Measurements from ENCODE around the gene LARP4B.

LARP4B gene

DNA sequence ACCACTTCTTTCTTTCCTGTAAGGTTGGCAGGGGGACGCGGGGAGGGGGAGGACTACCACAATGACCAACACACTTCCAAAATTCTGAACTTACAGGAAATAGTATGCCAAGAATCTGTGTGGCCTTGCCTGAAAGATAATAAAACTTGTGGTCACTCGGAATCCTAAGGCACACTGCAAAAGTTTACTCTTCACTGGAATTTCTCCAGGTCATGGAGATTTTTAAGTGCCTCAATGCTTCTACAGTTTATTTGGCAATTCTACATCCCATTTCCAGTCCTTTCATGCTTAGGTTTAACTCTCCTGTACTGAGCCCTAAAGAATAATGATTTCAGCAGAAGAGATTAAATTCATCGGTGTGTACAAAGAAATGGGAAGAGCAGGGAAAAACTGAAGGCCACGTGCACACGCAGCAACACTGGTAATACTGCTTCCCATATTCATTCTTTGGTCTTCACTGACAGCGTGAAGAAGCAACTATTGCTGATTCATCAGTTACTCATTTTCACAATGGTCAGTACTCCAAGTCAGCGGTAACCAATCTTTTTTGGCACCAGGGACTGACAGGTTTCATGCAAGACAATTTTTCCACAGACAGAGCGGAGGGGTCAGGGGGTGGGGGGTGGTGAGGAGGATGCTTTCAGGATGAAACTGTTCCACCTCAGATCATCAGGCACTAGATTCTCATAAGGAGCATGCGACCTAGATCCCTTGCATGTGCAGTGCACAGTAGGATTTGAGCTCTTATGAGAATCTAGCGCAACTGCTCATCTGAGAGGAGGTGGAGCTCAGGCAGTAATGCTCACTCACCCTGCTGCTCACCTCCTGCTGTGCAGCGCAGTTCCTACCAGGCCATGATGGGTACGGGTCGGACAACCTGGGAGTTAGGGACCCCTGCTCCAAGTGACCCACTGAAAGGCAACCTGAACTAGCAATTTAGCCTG lies 9.8 kb downstream of the LARP4B start:
- DNase-seq, result no peak

DNA sequence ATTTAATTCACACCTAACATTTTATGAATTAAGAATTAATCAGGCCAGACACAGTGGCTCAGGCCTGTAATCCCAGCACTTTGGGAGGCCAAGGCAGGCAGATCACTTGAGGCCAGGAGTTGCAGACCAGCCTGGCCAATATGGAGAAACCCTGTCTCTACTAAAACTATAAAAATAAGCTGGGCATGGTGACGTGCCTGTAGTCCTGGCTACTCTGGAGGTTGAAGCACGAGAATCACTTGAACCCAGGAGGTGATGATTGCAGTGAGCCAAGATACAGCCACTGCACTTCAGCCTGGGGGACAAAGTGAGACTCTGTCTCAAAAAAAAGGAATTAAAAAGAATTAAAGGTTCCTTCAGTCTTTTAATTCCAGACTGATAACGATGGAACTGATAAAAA lies 11.1 kb downstream of the LARP4B start:
- no peak for DNase-seq

DNA sequence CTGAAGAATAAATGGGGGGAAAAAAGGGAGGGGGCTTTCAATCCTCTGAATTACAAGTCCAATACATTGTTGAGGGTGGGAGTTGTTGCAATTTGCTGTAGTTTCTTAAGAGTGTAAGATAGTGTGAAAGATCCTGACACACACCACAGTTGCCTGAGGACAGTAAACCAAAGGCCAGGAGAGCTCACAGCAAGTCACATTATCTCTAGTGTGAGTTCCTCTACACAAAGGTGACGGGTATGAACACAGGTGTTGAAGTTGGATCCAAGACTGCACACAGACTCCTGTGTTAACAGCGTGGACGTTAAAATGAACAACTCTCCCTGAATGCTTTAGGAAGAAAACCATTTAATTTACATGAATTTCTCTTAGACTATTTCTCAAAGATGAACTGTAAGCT lies 12.0 kb downstream of the LARP4B start:
- no peak for DNase-seq

DNA sequence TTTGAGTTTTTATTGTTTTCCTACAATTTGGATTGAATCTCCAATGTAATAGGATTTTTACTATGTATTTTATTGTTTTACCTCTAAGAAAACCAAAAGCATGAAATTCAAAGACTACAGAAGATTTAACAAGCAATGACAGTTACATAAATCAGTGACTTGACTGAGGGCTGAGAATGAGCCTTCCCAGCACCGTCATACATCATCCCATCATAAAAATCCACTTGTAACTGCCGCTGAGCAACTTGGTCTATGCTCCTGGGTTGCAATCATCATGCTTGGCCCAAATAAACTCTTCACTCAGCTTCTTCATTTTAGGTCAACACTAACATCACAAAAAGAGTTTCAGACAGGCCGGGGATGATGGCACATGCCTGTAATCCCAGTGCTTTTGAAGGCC lies 13.5 kb downstream of the LARP4B start:
- no peak for DNase-seq

DNA sequence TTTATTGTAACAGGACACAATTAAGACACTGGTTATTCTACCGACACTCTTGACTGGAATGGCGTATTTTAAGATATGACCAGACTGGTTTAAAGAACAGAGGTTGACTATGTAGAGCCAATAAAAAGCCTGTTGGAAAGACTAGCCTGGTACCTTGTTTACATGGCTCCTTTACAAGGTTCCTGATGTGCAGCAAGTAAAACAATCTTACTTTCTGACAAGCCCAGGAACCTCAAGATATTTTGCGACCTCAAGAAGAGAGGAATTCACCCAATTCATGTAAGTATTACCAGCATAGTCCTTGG lies 14.1 kb downstream of the LARP4B start:
- no peak for DNase-seq

DNA sequence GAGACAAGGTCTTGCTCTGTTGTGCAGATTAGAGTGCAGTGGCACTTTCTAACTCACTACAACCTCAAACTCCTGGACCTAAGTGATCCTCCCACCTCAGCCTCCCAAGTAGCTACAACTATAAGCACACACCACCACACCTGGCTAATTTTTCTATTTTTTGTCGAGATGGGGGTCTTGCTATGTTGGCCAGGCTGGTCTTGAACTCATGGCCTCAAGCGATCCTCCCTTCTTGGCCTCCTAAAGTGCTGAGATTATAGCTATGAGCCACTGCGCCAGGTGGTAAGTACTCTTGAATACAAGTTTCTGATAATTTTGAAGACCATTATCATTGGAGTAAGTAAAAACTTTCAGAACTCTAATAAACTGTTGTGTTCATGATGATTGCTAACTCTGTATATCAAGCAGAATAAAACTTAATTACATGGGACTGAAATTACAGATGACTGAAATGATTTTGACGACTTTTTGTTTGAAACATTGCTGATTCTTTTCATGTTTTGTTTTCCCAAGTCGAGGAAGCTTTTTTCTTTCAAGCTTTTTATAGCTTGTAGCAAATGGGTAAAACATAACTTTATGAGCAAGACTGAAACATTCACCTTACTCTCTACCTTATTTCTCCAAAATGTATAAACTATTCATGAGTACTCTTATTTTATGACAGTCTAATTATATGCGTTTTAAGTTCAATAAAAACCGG lies 14.6 kb downstream of the LARP4B start:
- DNase-seq, result no peak

DNA sequence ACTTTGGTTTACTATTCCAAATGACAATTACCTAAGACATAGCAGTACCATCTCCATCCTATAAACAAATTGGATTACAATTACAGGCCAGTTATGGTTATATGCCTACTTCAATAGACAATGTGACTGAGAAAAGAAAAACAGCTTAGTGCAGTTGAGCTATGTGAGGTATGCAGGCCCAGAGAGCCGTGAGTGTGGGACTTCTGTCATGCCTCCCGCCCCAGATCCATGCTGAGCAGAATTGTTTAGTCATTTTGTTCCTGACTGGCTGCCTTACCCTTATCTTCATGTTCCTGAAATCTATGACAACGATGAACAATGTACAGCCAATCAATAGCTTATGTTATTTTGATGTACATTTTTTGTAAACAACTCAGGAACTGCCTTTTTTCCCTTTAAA lies 21.7 kb downstream of the LARP4B start:
- DNase-seq, result no peak

DNA sequence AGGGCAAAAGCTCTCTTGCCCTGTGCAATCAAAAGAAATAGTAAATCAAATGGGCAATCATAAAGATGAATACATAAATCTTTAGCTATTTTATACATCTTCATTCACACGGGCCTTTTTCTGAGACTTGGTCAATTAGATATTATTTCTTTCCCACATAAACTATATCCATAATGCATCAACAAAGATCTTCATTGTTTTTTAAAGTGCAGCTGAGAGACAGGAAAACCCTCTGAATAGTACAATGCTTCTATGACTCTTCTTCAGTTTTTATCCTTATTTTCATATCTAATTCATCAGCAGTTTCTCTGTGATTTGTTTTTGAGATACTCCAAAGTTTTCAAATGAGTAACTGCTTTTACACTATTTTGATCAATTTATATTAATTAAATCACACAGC lies 25.5 kb downstream of the LARP4B start:
- no peak for DNase-seq

DNA sequence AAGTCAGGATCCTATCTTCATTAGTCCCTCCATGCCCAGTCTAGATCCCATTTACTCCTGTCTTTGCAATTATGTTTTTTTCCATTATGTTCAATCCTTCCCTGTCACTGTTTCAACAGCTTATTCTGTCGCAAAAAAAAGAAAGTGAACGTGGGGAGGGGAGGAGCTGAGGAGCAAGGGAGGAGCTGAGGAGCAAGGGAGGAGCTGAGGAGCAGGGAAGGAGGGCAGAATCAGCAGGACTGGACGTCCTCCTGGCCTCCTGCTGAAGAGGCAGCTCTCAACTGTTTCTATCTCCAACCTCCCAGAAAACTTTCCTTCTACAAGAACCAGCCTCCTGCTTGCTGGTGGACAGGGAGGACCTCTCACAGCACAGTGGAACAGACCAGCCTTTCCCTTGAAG lies 26.0 kb downstream of the LARP4B start:
- DNase-seq, result no peak

DNA sequence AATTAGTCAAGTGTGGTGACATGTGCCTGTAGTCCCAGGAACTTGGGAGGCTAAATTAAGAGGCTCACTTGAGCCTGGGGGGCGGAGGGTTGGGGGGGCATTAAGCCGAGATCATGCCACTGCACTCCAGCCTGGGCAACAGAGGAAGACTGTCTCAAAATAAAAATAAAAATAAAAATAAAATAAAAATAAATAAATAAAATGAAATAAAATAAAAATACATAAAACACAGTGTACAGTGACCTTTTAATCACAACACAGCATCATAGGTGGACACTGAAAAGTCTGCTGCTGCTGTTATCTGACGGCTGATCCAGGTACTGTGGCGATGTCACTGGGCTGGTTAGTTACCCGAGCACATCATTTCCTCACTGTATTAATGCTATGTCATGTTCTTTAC lies 27.1 kb downstream of the LARP4B start:
- no peak for DNase-seq

DNA sequence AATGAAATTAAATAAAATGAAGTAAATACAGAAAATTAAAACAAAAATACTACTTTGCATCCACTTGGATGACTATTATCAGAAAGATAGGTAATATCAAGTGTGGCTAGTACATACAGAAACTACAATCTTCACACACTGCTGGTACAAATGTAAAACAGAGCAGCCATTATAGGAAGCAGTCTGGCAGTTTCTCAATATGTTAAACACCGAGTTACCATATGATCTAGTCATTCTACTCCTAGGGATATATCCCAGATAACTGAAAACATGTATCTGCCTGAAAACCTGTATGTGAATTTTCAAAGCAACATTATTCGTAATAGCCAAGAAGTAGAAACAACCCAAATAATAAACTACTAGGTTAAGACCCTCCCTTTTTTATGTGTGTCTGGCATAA lies 33.4 kb downstream of the LARP4B start:
- DNase-seq, result no peak

DNA sequence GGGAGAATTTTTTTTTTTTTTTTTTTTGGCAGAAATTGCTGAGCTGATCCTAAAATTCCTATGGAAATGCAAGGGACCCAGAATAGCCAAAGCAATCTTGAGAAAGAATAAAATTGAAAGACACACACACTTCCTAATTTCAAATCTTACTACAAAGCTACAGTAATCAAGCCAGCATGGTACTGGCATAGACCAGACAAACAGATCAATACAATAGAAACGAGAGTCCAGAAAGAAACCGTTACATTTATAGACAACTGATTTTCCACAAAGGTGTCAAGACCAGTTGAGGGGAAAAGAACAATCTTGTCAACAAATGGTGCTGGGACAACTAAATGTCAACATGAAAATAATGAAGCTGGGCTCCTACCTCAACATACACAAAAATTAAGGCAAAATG lies 34.5 kb downstream of the LARP4B start:
- DNase-seq, result no peak

DNA sequence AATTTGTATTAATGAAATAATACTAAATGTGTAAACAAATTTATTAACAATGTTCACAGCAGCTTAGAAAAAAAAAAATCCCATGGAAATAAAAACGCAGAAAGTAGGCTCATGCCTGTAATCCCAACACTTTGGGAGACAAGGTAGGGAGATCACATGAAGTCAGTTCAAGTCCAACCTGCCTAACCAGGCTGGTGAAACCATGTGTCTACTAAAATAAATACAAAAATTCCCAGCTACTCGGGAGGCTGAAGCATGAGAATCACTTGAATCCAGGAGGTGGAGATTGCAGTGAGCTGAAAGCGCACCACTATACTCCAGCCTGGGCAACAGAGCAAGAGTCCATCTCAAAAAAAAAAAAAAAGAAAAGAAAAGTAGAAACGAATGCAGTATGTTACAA lies 36.2 kb downstream of the LARP4B start:
- DNase-seq, result no peak

DNA sequence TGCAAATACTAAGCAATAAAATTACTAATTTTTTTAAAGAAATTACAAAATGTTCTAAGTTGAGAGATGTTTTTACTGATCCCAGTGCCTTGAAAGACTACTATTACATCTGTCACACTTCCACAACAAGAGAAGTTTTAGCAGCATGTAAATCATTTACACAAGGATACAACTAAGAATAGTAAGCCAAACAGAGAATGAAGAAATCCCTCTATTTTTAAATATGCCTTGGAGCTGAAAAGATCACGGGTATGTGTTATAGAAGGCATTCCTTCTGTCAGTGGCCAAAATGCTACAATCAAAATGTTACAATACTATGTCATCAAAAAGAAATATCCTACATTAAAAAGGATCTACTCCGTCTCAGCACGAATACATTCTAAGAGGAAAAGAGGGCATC lies 52.6 kb downstream of the LARP4B start:
- DNase-seq, result no peak

DNA sequence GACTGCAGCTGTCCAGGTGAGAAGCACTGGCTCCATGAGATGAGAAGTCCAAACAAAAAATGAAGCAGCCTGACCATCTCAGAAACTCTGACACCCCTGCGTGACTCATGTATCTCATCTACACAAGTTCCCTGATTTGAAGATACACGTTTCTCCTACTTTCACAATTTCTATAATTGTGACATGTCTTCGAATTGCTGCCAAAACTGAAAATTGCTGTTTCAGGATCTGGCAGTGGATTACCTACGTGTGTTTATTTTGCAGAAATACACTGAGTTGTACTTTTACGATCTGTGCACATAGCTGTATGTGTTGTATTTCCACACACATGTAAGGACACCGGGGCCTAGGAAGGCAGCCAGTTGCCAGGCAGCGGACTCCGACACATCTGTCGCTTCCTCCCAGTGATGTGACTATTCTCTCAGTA lies 53.2 kb downstream of the LARP4B start:
- DNase-seq, result no peak

DNA sequence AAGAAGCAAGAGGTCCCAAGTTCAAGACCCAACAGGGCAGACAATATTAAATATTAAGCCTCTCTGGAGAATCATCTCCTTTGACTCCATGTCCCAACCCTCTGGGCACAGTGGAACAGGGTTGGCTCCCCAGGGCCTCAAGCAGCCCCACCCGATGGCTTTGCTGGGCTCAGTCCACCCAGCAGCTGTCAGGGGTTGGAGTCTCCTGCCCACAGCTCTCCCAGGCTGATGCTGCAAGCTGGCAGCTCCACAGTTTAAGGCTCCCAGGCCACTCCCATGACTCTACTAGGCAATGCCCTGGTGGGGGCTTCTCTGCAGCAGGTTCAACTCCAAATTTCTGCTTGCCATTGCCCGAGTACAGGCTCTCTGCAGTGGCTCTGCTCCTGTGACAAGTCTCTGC lies 55.1 kb downstream of the LARP4B start:
- no peak for DNase-seq

DNA sequence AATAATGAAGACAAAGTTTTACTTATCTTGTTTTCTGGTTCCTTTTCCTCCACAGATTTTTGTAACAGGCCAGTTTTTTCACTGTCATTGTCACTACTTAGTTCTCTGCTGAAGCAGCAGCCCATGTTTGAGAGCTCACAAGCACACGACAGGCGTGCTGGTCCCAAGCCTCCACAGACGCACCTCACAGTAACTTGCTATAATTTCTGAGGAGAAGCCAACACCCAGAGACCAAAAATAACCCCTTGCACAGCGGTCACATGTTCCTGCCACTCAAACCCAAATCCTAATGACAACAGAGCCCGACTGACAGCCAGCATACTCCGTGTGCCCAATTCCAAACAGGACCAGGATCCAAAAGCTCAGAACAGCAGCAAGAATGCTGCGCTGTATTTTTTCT lies 58.5 kb downstream of the LARP4B start:
- no peak for DNase-seq

DNA sequence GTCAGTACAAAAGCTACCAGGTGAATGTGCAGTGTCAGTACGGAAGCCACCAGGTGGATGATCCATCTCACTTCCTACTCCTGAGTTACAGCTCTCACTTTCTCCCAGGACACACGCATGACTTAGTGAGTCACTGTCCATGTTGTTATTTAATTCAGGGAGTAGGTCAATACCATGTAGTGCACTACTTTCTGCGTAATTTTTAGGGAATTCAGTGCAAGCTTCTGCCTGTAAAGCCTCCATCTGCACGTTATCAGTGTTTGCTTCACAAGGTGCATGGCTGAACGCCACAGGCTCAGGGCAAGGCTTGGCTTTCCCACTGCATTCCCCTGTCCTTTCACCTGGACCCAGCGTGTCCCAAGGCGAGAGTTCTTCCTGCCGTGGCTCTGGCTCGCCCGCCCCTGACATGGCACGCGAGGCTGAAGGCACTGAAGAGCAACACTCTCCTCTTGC lies 59.5 kb downstream of the LARP4B start:
- no peak for DNase-seq

DNA sequence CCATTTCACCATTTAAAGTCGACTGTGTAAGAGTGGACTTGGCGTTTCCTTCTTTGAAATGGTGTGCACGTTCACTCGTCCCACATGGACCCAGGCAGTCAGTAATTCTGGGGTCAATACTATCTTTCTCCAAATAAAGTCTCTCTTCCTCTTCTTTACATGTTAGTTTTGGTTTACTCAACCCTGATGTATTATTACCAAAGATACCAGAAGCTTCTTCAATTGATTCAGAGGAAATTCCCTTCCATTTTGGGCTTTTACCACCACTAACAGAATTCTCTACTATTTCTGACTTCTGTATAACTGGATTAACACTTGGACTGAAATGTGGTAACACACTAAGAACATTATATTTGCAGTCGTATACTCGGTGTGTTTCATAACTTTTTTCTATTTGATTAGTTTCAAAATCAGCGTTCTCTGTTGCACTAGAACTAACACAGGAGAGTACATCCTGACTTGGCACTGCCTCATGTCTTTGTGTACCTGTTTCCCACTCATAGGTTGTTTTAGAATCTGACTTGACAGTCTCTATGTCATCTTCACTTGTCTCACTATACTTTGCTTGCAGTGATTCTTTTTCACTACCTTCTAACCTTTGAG lies 60.8 kb downstream of the LARP4B start:
- DNase-seq, result no peak

DNA sequence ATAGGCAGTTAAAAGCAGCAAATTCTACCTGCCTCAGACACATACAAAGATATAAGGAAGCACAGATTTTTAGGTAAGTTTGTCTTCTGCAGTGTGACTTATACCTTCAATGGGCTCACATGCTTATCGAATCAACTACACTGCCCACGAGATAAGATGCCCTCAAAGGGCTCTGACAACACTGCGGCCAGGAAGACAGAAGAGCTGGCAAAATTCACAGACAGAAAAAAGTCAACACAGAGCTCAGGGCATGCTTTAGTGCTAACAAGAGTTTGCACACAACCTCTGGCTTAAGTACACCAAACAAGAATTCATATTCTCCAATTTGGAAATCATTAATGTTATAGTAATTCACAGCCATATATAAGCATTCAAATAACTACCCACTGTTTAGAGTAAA lies 62.3 kb downstream of the LARP4B start:
- no peak for DNase-seq

DNA sequence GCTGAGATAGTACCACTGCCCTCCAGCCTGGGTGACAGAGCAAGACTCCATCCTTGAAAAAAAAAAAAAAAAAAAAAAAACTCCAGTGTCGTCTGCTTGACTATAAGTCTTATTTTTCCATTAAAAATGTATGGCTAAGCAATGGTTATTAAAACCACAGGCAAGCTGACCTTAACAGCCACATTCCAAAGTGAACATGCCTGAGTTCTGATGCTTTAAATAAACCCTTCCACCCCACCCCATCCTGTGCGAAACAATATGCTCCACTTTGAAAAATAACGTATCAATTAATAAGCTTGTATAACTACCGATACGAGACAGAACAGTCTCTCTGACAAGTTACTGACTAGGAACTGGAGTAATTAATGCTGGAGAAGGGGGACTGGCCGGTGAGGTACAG lies 63.7 kb downstream of the LARP4B start:
- DNase-seq, result no peak

DNA sequence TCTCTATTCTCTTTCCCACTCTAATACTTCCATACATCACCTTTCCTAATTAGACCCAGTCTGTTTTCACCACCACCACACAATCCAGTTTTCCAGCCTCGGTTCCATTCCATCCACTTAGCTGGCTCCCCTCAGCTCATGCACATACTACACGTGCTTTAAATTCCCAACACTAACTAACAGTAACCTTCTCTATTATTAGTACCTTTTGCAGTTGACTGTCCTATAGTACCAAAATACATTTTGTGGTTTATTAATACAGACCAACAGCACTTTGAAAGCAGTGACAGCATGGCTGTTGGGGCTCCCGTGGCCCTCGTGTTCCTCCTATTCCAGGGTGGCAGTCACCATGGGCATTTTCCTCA lies 64.9 kb downstream of the LARP4B start:
- no peak for DNase-seq

DNA sequence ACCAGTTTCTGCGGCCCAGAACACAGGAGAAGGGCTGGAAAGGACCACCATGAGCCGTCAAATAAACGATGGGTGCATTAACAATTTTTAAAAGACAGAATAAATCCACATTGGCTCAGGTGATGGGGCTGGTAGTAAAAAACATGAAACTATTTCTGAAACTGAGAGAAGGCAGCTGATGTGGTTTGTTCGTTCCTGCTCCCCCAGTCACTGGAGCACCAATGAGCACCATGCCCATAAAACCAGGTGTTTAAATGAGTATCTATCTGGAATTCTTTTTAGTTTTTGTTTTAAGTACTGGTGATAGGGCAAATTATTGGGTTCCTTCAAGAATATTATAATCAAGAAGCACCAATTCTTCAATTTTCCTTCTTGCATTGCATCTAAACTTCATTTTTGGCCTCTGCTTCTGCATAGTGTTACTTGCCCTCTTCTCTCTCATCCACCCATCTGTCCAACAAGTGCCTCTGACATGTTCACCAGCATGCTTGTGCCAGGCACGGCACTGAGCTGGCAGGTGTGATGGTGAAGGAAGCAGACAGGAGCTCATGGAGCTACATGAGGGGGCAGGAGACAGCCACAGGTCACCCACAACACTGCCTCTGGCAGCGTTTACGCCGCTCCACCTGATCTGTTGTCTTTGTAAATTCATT lies 65.5 kb downstream of the LARP4B start:
- no peak for DNase-seq

DNA sequence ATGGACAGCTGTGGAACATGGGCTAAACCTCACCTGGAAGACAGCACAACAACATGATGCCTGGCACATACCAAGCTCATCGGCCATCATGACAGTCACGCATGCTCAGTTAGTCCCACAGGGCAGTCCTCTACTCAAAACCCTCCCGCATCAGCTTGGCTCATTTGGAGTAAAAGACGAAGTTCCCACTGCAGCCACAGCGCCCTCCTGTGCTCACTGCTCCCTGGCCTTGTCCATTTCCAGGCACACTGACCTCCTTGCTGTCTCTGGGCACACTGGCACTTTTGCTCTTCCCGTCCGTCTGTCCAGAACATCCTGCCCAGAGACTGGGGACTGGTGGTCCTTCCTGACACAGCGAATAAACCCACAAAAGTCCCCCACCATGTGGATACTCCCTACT lies 66.2 kb downstream of the LARP4B start:
- no peak for DNase-seq

All from NCI-H526 treated with DMSO at 0.1 percent for 48 hours (cell line).